ENCODE measurements around the gene STIM1.

Gene STIM1

DNA sequence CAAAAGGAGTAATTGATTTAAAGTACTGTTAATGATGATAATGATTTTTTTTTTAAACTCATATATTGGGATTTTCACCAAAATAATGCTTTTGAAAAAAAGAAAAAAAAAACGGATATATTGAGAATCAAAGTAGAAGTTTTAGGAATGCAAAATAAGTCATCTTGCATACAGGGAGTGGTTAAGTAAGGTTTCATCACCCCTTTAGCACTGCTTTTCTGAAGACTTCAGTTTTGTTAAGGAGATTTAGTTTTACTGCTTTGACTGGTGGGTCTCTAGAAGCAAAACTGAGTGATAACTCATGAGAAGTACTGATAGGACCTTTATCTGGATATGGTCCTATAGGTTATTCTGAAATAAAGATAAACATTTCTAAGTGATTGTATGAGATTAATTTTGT lies 283.0 kb downstream of the STIM1 start:
- DNase-seq = no peak

DNA sequence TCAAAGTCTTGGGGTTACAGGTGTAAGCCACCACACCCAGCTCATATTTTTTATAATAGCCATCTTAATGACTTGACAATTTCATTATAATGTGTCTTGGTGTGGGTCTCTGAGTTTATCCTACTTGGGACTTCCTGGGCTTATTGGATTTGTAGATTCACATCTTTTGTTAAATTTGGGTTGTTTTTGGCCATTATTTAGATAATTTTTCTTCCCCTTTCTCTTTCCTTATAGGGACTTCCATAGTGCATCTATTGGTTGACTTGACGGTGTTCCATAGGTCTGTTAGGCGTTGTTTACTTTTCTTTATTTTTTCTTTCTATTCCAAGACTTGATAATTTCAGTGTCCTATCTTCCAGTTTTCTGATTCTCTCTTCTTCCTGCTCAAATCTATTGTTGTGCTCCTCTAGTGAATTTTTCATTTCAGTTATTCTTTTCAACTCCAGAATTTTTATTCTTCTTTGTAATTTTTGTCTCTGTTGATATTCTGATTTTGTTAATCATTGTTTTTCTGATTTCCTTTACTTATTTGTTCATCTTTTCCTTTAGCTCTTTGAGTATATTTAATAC lies 284.7 kb downstream of the STIM1 start:
- DNase-seq = no peak
